IMR-90 (cell line): ENCODE results near the gene XPC.

Source experiments
- CHD1 ChIP-seq: IDR thresholded peaks from 2 replicates; pipeline ENCODE4 v1.6.1; 2012; ENCODE audit warnings: low read depth, low read length, improper control_type of control experiment
- CTCF ChIP-seq: conservative IDR thresholded peaks from 2 replicates; pipeline ENCODE4 v1.5.1; 2012; ENCODE audit warnings: mild to moderate bottlenecking, low read depth, low read length, improper control_type of control experiment
- MXI1 ChIP-seq: IDR thresholded peaks from 2 replicates; pipeline ENCODE4 v1.6.1; 2012; ENCODE audit warnings: low read depth, mild to moderate bottlenecking, low read length, moderate library complexity, borderline replicate concordance
- POLR2A ChIP-seq: IDR thresholded peaks from 2 replicates; pipeline ENCODE4 v1.6.1; 2012; ENCODE audit warnings: mild to moderate bottlenecking, low read depth, low read length
- RAD21 ChIP-seq: IDR thresholded peaks from 2 replicates; pipeline ENCODE4 v1.6.1; 2012; ENCODE audit warnings: low read length, improper control_type of control experiment
- RCOR1 ChIP-seq: IDR thresholded peaks from 2 replicates; pipeline ENCODE4 v1.6.1; 2012; ENCODE audit warnings: mild to moderate bottlenecking, low read length, improper control_type of control experiment; ENCODE audit not compliant: insufficient replicate concordance
- SMC3 ChIP-seq: fragments of 150-350 bp; IDR thresholded peaks from 2 replicates; pipeline ENCODE4 v1.6.1; 2016; ENCODE audit warnings: low read depth, mild to moderate bottlenecking, antibody characterized with exemption, low read length, moderate library complexity
- USF2 ChIP-seq: fragments of 150-350 bp; IDR thresholded peaks from 2 replicates; pipeline ENCODE4 v1.6.1; 2017; ENCODE audit warnings: mild to moderate bottlenecking, antibody characterized with exemption, low read length, low read depth

GRCh38 chr3:14146381-14147065, 31.9 kb downstream of the XPC start:
- no peak for TF ChIP-seq CTCF
- no peak for TF ChIP-seq RCOR1
- TF ChIP-seq RAD21, result no peak
- no peak for TF ChIP-seq USF2
- no peak for TF ChIP-seq CHD1
- TF ChIP-seq SMC3, result no peak
- no peak for TF ChIP-seq POLR2A
- no peak for TF ChIP-seq MXI1
